Liver (tissue), 3 donors: ENCODE data around the gene MAD2L2.

ENCODE experiments used
- ATF3 ChIP-seq: IDR thresholded peaks from 2 replicates; pipeline ENCODE4 v1.6.1; 2016; ENCODE audit warnings: antibody characterized with exemption
- CTCF ChIP-seq: fragments of 150-350 bp; IDR thresholded peaks from 2 replicates; pipeline ENCODE4 v1.5.1; 2017; ENCODE audit warnings: improper control_type of control experiment, low read depth, low read length; ENCODE audit not compliant: missing input control
- GABPA ChIP-seq, 2 donors: IDR thresholded peaks in 1 of 2; conservative IDR thresholded peaks in 1 of 2; 2 replicates each; pipeline ENCODE4 v1.6.1; 2016; ENCODE audit warnings: antibody characterized with exemption in 2 of 2, mild to moderate bottlenecking in 1 of 2, moderate library complexity in 1 of 2
- JUND ChIP-seq, 2 donors: IDR thresholded peaks; 2 replicates each; pipeline ENCODE4 v1.6.1; 2016; ENCODE audit warnings: antibody characterized with exemption in 2 of 2
- MAX ChIP-seq: IDR thresholded peaks from 2 replicates; pipeline ENCODE4 v1.6.1; 2016; ENCODE audit warnings: antibody characterized with exemption
- REST ChIP-seq: IDR thresholded peaks from 2 replicates; pipeline ENCODE4 v1.6.1; 2016; ENCODE audit warnings: antibody characterized with exemption, mild to moderate bottlenecking
- YY1 ChIP-seq: IDR thresholded peaks from 2 replicates; pipeline ENCODE4 v1.6.1; 2016; ENCODE audit warnings: antibody characterized with exemption, mild to moderate bottlenecking
- donor health status: healthy.
- donor health status: healthy.

GRCh38 chr1:11703357-11704193, 22.6 kb upstream of the MAD2L2 start:
- TF ChIP-seq REST (no peak), YY1 (no peak), CTCF (no peak), JUND (IDR thresholded peaks at IDR 0.05) (no peak), MAX (no peak), GABPA (IDR thresholded peaks at IDR 0.05 in 1 of 2, conservative IDR thresholded peaks at IDR 0.05 in 1 of 2) (no peak), ATF3 (no peak)
